Measurements from ENCODE around the gene NRCAM. TPM values are rescaled to one million over a fixed set of nuclear protein-coding genes. Genes with fewer than 3 reads are reported as not detected.

NRCAM gene
- total RNA-seq, 1 donor from 2014 or later: 9.3 TPM

- no peak overlapping the region for H3K27ac ChIP-seq (ENCODE audit: low read depth, low read length)
- DNase-seq (ENCODE audit: low read depth) (no peak), FAIRE-seq (no peak)
- peaks cover 31% of the 10 kb centered on the region for H3K79me2 ChIP-seq (ENCODE audit: insufficient read depth, low read length)
- no peaks in the 10 kb centered on the region for H3K9me3 ChIP-seq (ENCODE audit: insufficient read depth, low read depth, low read length)
- H3K27me3 Mint-ChIP-seq (ENCODE audit: low read depth, unreplicated experiment): no peaks in the 10 kb centered on the region
- H4K20me1 ChIP-seq (ENCODE audit: insufficient read depth, low read length): no peaks in the 10 kb centered on the region
- no peak overlapping the region for H3K4me2 ChIP-seq (ENCODE audit: low read length)
- H3K9ac ChIP-seq (ENCODE audit: low read length): no peak overlapping the region
- no peak overlapping the region for H3K4me3 ChIP-seq (ENCODE audit: insufficient read depth, low read depth, low read length)
- TF ChIP-seq EZH2 (IDR thresholded peaks at IDR 0.05; ENCODE audit: insufficient read depth, low read length) (no peak), CTCF (IDR thresholded peaks at IDR 0.05; ENCODE audit: insufficient read depth, low read depth, low read length) (no peak)
- H3K4me1 Mint-ChIP-seq (ENCODE audit: low read depth, unreplicated experiment): peaks cover 19% of the 10 kb centered on the region
- H2AFZ ChIP-seq (ENCODE audit: low read depth, low read length): no peak overlapping the region
- H3K4me3 Mint-ChIP-seq (ENCODE audit: unreplicated experiment): no peak overlapping the region
- H3K27ac Mint-ChIP-seq (ENCODE audit: unreplicated experiment): no peak overlapping the region
- no peaks in the 10 kb centered on the region for H3K9me3 Mint-ChIP-seq (ENCODE audit: unreplicated experiment)
- H3K36me3 Mint-ChIP-seq (ENCODE audit: low read depth, unreplicated experiment): no peaks in the 10 kb centered on the region
- no peaks in the 10 kb centered on the region for H3K4me1 ChIP-seq (ENCODE audit: insufficient read depth, low read length)
- no peaks in the 10 kb centered on the region for H3K36me3 ChIP-seq (ENCODE audit: insufficient read depth, low read length)
- H3K27me3 ChIP-seq (ENCODE audit: insufficient read depth, low read length): no peaks in the 10 kb centered on the region
Observed at GRCh38 chr7:108436906-108437305, 19.3 kb downstream of the NRCAM start.

- TF ChIP-seq CTCF (IDR thresholded peaks at IDR 0.05; ENCODE audit: insufficient read depth, low read depth, low read length): no peak
- no peak for TF ChIP-seq EZH2 (IDR thresholded peaks at IDR 0.05; ENCODE audit: insufficient read depth, low read length)
- H3K9me3 Mint-ChIP-seq (ENCODE audit: unreplicated experiment): no peaks in the 10 kb centered on the region
- H3K9ac ChIP-seq (ENCODE audit: low read length): no peak overlapping the region
- no peak overlapping the region for H3K4me2 ChIP-seq (ENCODE audit: low read length)
- H3K79me2 ChIP-seq (ENCODE audit: insufficient read depth, low read length): peaks cover 28% of the 10 kb centered on the region
- H3K4me1 ChIP-seq (ENCODE audit: insufficient read depth, low read length): no peaks in the 10 kb centered on the region
- no peaks in the 10 kb centered on the region for H3K27me3 ChIP-seq (ENCODE audit: insufficient read depth, low read length)
- no peak overlapping the region for H2AFZ ChIP-seq (ENCODE audit: low read depth, low read length)
- H3K4me3 ChIP-seq (ENCODE audit: insufficient read depth, low read depth, low read length): no peak overlapping the region
- H3K4me1 Mint-ChIP-seq (ENCODE audit: low read depth, unreplicated experiment): peaks cover 13% of the 10 kb centered on the region
- no peaks in the 10 kb centered on the region for H3K36me3 ChIP-seq (ENCODE audit: insufficient read depth, low read length)
- no peak overlapping the region for H3K27ac ChIP-seq (ENCODE audit: low read depth, low read length)
- DNase-seq (ENCODE audit: low read depth) (no peak), FAIRE-seq (no peak)
- H3K4me3 Mint-ChIP-seq (ENCODE audit: unreplicated experiment): no peak overlapping the region
- H3K9me3 ChIP-seq (ENCODE audit: insufficient read depth, low read depth, low read length): no peaks in the 10 kb centered on the region
- no peak overlapping the region for H3K27ac Mint-ChIP-seq (ENCODE audit: unreplicated experiment)
- H3K36me3 Mint-ChIP-seq (ENCODE audit: low read depth, unreplicated experiment): no peaks in the 10 kb centered on the region
- H4K20me1 ChIP-seq (ENCODE audit: insufficient read depth, low read length): no peaks in the 10 kb centered on the region
- H3K27me3 Mint-ChIP-seq (ENCODE audit: low read depth, unreplicated experiment): no peaks in the 10 kb centered on the region
Observed at GRCh38 chr7:108434010-108434409, 22.2 kb downstream of the NRCAM start.

GRCh38 chr7:108431099-108431498 is 25.1 kb downstream of the NRCAM start:
- Mint-ChIP-seq H3K4me1 (ENCODE audit: low read depth, unreplicated experiment) (peaks cover 13% of the 10 kb centered on the region), H3K27me3 (ENCODE audit: low read depth, unreplicated experiment) (no peaks in the 10 kb centered on the region), H3K4me3 (ENCODE audit: unreplicated experiment) (no peak overlapping the region), H3K9me3 (ENCODE audit: unreplicated experiment) (no peaks in the 10 kb centered on the region), H3K27ac (ENCODE audit: unreplicated experiment) (no peak overlapping the region), H3K36me3 (ENCODE audit: low read depth, unreplicated experiment) (no peaks in the 10 kb centered on the region)
- no peak overlapping the region for H3K9ac ChIP-seq (ENCODE audit: low read length)
- H3K9me3 ChIP-seq (ENCODE audit: insufficient read depth, low read depth, low read length): no peaks in the 10 kb centered on the region
- no peaks in the 10 kb centered on the region for H3K36me3 ChIP-seq (ENCODE audit: insufficient read depth, low read length)
- FAIRE-seq: no peak
- H3K4me3 ChIP-seq (ENCODE audit: insufficient read depth, low read depth, low read length): no peak overlapping the region
- peaks cover 26% of the 10 kb centered on the region for H3K79me2 ChIP-seq (ENCODE audit: insufficient read depth, low read length)
- H3K4me2 ChIP-seq (ENCODE audit: low read length): no peak overlapping the region
- H3K27ac ChIP-seq (ENCODE audit: low read depth, low read length): no peak overlapping the region
- H2AFZ ChIP-seq (ENCODE audit: low read depth, low read length): no peak overlapping the region
- no peaks in the 10 kb centered on the region for H3K27me3 ChIP-seq (ENCODE audit: insufficient read depth, low read length)
- TF ChIP-seq CTCF (IDR thresholded peaks at IDR 0.05; ENCODE audit: insufficient read depth, low read depth, low read length): no peak
- TF ChIP-seq EZH2 (IDR thresholded peaks at IDR 0.05; ENCODE audit: insufficient read depth, low read length): no peak
- no peaks in the 10 kb centered on the region for H4K20me1 ChIP-seq (ENCODE audit: insufficient read depth, low read length)
- no peak for DNase-seq (ENCODE audit: low read depth)
- H3K4me1 ChIP-seq (ENCODE audit: insufficient read depth, low read length): no peaks in the 10 kb centered on the region
